H54 (cell line): Measurements from ENCODE around the gene CPA2.
"Not testable (repeated sequence)": the region's sequence is repeated elsewhere in the genome, so short reads cannot be mapped to it uniquely, and the experiment has no call there.

ENCODE experiments used
- DNase-seq: peaks from one replicate; pipeline ENCODE4 v3.0.0; 2011; ENCODE audit warnings: low spot score, mixed read lengths; ENCODE audit not compliant: insufficient read length
- FAIRE-seq: peaks from 3 replicates; lab custom pipeline; 2011; peaks lifted over from hg19 to GRCh38; lab: Jason Lieb, UNC
- POLR2A ChIP-seq: IDR thresholded peaks from 2 replicates; pipeline ENCODE4 v1.6.1; 2011; ENCODE audit warnings: low read depth, mild to moderate bottlenecking, low read length

CPA2 gene

DNA sequence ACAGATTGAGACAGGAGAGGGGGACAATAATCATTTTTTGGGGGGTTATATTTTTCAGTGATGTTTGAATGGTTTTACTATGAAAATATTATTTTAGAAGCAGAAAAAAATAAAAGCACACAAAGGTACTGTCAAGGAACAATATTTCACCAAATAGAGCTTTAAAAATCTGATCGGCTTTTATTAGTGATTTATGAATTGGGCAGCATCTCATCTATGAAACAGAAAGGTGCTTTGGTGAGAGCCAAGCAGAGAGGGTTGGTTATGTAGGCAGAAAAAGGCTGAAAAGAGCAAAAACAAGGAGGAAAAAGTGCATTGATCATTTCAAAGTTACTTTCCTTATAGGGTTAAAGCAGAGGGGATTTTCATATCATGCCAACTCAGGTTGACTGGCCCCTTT is 26.4 kb upstream of the CPA2 start:
- DNase-seq: no peak
- FAIRE-seq: no peak
- no peak for TF ChIP-seq POLR2A

DNA sequence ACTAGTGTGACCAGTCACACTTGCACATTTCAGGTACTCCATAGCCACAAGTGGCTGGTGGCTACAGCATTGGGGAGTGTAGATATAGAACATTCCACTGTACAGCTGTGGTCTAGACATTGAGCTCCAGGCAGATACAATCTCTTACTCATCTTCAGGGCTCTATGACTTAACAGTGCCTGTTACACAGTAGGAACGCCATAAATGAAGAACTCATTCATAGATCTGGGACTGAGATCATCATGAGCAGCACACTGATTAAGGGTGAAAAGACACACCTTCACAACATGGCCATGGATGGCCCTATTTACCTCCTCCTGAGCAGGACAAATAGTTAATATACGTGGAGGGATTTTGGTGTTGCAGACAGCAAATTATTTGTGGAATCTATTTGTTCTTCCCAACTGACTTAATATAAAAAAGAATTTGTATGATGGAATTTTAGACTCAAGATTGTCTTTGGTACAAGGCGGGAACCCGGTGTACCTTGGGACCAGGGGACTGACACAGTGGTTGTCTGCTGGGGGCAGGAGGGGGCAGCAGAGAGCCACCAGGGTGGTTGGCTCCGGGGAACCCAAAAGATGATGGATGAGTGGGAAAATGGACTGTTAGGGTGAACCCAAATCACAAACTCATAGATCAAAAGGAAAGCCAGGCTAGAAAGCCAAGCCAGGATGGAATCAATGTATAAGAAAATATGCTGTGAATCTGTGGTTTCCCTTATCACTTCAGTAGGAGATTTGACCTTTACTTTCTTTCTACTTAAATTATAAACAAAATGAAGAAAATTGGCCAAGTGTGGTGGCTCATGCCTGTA is 24.3 kb upstream of the CPA2 start:
- TF ChIP-seq POLR2A: no peak
- FAIRE-seq (peak; percentile 94), DNase-seq (peak; percentile 49)

DNA sequence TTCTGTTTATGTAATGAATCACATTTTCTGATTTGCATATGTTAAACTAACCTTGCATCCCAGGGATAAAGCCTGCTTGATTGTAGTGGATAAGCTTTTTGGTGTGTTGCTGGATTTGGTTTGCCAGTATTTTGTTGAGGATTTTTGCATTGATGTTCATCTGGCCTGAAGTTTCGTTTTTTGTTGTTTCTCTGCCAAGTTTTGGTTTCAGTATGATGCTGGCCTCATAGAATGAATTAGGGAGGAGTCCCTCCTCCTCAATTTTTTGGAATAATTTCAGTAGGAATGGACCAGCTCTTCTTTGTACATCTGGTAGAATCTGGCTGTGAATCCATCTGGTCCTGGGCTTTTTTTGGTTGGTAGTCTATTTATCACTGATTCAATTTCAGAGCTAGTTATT is 23.2 kb upstream of the CPA2 start:
- peak; percentile 15 for FAIRE-seq
- DNase-seq: not testable (repeated sequence)

DNA sequence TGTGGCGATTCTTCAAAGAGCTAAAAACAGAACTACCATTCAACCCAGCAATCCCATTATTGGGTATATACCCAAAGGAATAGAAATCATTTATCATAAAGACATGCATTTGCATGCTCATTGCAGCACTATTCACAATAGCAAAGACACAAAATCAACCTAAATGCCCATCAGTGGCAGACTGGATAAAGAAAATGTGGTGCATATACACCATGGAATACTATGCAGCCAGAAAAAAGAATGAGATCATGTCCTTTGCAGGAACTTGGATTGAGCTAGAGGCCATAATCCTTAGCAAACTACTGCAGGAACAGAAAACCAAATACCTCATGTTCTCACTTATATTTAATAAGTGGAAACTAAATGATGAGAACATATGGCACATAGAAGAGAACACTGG is 20.2 kb upstream of the CPA2 start:
- not testable (repeated sequence) for FAIRE-seq, DNase-seq

DNA sequence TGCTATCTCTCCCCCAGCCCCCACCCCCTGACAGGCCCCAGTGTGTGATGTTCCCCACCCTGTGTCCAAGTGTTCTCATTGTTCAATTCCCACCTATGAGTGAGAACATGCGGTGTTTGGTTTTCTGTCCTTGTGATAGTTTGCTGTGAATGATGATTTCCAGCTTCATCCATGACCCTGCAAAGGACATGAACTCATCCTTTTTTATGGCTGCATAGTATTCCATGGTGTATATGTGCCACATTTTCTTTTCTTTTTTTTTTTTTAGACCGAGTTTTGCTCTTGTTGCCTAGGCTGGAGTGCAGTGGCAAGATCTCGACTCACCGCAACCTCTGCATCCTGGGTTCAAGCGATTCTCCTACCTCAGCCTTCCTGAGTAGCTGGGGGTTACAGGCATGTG is 17.8 kb upstream of the CPA2 start:
- DNase-seq, FAIRE-seq: not testable (repeated sequence)

DNA sequence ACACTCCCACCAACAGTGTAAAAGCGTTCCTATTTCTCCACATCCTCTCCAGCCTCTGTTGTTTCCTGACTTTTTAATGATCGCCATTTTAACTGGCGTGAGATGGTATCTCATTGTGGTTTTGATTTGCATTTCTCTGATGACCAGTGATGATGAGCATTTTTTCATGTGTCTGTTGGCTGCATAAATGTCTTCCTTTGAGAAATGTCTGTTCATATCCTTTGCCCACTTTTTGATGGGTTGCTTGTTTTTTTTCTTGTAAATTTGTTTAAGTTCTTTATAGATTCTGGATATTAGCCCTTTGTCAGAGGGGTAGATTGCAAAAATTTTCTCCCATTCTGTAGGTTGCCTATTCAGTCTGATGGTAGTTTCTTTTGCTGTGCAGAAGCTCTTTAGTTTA is 17.0 kb upstream of the CPA2 start:
- DNase-seq, FAIRE-seq: not testable (repeated sequence)

DNA sequence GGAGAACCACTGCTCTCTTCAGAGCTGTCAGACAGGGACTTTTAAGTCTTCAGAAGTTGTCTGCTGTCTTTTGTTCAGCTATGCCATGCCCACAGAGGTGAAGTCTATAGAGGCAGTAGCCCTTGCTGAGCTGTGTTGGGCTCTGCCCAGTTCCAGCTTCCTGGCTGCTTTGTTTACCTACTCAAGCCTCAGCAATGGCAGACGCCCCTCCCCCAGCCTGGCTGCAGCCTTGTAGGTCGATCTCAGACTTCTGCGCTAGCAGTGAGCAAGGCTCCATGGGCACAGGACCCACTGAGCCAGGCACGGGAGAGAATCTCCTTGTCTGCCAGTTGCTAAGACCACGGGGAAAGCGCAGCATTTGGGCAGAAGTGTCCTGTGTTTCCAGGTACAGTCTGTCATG is 12.1 kb upstream of the CPA2 start:
- no peak for FAIRE-seq
- no peak for TF ChIP-seq POLR2A
- DNase-seq: no peak

DNA sequence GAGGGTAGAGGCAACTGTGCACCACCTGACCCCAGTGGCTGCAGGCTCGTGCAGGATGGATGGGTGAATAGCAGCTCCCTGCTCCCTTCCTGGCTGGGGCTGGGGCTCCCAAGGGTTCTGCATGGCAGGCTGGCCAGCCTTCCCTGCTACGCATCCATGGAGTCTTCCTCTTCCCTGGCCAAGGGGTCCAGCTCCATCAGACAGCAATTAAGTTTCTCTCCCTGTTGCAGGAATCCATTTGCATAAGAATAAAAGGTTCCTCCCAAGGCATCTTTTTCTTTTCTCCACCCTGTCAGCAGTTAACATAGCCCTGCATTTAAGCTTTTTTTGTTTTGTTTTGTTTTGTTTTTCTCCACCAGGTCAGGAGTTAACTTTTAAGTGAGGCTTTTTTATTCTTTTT is 10.0 kb upstream of the CPA2 start:
- no peak for FAIRE-seq
- DNase-seq: no peak
- no peak for TF ChIP-seq POLR2A

DNA sequence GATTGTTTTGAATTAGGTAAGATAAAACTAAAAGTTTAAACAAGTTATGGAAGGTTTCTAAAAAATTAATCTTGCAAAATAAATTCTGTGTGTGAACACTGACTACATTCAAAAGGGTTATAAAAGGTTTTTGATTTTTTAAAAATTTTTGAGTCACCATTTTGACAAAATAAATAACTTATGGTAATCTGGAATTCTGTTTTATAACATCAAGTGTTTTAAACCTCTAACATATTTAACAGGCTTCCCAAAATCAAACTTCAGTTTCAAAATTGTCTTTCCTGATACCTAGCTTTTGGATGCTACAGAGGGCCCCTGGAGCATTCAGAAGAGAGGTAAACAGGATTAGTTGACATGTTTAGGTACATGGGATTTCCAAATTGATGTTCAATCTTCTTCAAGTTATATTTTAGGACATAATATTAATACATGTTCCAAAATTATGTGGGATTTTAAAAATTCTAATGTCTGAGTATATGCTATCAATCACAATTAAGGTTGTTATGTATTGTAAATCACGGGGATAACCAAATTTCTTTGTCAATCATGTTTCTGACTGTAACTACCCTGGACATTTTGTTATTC is 8.1 kb upstream of the CPA2 start:
- no peak for TF ChIP-seq POLR2A
- no peak for FAIRE-seq
- no peak for DNase-seq

DNA sequence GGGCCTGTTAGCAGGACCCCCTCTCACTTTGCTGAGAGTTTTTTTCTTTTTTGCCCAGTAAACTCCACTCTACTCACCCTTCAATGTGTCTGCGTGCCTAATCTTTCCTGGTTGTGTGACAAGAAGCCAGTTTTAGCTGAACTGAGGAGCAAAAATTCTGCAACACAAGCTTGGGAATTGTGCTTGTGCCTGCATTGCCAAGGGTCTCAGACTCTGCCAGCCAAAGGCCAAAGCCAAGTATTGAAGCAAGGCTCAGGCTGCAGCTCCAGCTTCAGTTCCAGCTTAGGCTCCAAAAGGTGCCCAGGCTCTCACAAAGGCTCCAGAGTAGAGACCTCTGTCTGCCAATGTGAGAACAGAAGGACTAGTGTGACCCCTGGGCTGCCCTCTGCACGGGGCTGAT is 4.2 kb upstream of the CPA2 start:
- no peak for FAIRE-seq
- no peak for DNase-seq
- TF ChIP-seq POLR2A: no peak

DNA sequence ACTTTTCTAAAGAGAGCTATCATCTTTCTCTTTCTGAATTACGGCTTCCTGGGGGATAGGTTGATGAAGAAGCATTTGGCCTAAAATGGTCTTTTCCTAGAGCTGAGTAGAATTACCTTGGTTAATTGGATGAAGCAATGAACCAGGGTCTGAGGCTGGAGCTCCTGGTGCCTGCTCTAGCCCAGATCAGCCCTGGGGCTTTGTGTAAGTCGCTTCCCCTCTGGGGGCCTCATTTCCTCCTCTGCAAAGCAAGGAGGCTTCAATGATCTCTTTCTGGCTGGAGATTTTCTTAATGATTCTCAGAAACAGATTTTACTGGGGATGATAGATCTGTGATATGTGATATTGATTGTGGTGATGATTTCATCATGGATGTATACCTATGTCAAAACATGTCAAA is 3.5 kb upstream of the CPA2 start:
- no peak for TF ChIP-seq POLR2A
- FAIRE-seq: no peak
- DNase-seq: no peak

DNA sequence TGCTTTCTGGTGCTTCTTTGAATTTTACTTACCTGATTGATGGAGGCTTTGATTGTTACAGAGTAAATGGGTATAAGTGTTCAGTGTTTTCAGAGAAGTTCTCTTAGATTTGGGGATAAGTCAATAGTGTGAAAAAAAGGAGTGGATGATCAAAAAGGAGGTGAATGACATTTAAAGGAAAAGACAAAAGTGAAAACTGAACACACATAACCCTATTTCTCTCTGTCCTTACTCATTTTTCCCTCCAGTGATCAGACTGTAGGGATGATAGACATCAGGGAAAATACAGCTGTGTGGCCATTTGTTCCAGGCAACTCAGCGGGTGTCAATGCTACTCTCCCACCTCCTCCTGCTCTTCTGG is 278 bp downstream of the CPA2 start:
- no peak for TF ChIP-seq POLR2A
- DNase-seq (no peak), FAIRE-seq (no peak)

DNA sequence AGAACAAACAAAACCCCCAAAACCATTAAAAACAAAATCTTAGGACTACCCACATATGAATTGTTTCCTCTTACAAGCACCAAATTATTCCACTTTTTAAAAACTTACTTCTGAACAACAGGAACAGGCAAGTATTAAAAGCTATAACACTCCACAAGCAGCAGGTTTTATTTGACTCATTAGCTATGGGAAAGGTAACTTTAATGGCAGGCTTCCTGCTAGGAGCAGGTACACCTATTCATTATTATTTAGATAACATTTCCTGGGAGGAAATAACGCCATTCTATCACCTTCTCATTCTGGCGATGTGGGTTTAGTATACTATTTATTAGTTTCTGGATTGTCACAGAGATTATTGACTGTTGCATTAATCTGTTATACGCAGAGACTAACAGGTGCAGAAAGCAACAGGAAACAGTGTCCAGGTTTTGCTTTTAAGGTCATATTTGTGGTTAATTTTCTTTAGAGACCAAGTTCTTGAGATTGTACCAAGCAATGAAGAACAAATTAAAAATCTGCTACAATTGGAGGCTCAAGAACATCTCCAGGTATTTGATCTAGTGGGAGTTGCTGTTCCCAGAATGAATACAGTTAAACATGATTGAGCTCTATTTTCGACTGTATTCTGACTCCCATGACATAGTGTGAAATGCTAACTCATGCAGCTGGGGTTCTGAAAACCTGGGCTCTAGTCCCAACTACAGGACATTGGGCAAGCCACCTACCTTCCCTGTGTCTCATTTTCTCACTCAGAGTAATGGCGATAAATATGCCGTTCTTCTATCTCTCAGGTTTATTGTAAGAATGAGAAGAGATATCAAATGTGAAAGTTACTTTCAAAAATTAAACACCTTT is 2.0 kb downstream of the CPA2 start:
- no peak for TF ChIP-seq POLR2A
- FAIRE-seq: no peak
- no peak for DNase-seq

DNA sequence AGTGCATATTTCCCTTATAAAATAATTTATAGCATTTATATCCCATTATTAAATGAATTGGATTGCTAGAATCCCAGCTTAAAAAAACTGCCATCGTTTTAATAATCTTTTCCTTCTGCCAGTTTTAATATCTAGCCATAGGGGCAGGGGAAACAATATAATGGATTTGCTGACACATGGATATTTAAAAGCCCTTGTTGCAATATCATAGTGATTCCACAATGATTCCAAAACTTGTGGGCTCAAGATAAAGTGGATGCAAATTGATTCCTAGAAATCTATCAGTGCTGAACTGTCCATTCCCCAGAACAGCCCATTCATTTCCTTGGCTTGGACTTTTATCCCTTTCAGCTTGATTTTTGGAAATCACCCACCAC is 2.6 kb downstream of the CPA2 start:
- DNase-seq (no peak), FAIRE-seq (no peak)
- no peak for TF ChIP-seq POLR2A
